ENCODE measurements around the gene ABLIM1. TPM values are rescaled to one million over a fixed set of nuclear protein-coding genes. Genes with fewer than 3 reads are reported as not detected.

ABLIM1 gene
- total RNA-seq, 1 experiment from 2014 or later: 89.4 TPM

DNA sequence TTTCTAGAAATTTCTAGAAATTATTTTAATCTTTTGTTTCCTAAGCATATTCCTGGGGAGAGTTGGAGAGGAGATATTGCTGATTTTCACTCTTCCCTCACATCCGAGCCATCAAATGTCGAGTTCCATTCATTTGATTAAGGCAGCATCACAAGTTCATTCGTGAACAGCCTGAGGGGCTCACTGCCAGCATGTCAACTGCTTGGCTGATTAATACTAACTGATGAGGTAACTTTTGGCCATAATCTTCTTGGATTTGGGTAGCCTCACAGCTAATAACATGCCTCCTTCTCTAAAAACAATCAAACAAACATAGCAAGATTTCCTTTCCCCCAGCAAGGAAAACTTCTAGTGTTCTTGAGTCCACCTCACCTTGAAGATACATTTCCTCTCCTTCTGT lies 166.7 kb downstream of the ABLIM1 start:
- intact Hi-C loops (cut with micrococcal nuclease; ENCODE audit: unreplicated experiment): no loop called here
- H3K4me3 Mint-ChIP-seq (ENCODE audit: low read depth, unreplicated experiment): no peak overlapping the region
- BruUV-seq (replicated peaks): no TSS peak

DNA sequence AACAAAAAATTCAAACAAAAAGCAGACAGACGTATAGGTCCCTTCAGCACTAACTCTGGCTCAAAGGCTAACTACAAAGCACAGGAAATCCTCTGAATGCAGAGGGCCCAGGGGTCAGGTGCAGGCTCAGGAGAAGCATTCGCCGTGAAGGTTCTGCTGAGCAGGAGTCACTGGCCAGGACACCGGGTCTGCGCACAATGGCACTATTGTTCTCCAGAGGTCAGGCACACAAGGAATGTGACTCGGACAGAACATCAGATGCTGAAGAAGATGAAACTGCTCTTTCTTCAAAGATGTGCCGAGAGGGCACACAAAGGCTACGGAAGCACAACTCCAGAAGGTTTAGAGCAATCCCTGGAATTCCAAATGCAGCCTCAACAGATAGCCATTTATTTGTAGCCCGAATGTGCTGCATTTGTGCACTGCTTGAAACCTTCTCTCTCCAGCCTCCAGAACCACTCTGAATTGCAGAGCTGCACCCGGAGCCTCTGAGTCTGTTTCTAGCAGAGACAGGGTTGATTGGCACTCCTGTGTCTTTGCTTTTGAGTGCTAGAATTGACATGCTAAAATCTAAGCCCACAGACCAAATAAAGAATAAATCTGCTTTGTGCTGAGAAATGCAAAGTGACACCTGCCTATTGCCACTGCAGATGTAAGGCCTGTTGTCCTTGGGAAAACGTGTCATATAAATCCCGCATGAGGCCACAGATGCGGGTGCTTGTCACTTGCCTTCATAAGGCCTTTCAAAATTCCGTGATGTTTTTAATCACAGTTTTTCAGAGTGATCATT lies 168.4 kb downstream of the ABLIM1 start:
- no peaks in the 10 kb centered on the region for H3K27me3 Mint-ChIP-seq (ENCODE audit: unreplicated experiment)
- no peaks in the 10 kb centered on the region for H3K36me3 Mint-ChIP-seq (ENCODE audit: insufficient read depth, unreplicated experiment)
- no peak overlapping the region for H3K4me3 Mint-ChIP-seq (ENCODE audit: low read depth, unreplicated experiment)
- H3K27ac Mint-ChIP-seq (ENCODE audit: unreplicated experiment): no peak overlapping the region
- BruUV-seq (replicated peaks): no TSS peak
- DNase-seq: peak; percentile 29
- CTCF ChIA-PET: no interaction called here
- no peaks in the 10 kb centered on the region for H3K9me3 Mint-ChIP-seq (ENCODE audit: low read depth, unreplicated experiment)
- intact Hi-C loops (cut with micrococcal nuclease; ENCODE audit: unreplicated experiment): no loop called here
- peaks cover 8% of the 10 kb centered on the region for H3K4me1 Mint-ChIP-seq (ENCODE audit: low read depth, unreplicated experiment)
- TF ChIP-seq, protein P1, sequence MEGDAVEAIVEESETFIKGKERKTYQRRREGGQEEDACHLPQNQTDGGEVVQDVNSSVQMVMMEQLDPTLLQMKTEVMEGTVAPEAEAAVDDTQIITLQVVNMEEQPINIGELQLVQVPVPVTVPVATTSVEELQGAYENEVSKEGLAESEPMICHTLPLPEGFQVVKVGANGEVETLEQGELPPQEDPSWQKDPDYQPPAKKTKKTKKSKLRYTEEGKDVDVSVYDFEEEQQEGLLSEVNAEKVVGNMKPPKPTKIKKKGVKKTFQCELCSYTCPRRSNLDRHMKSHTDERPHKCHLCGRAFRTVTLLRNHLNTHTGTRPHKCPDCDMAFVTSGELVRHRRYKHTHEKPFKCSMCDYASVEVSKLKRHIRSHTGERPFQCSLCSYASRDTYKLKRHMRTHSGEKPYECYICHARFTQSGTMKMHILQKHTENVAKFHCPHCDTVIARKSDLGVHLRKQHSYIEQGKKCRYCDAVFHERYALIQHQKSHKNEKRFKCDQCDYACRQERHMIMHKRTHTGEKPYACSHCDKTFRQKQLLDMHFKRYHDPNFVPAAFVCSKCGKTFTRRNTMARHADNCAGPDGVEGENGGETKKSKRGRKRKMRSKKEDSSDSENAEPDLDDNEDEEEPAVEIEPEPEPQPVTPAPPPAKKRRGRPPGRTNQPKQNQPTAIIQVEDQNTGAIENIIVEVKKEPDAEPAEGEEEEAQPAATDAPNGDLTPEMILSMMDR (IDR thresholded peaks at IDR 0.05; ENCODE audit: unreplicated experiment): no peak

More for the DNA sequence above, 166.7 kb downstream of the ABLIM1 start:
- DNase-seq: no peak
- Mint-ChIP-seq H3K27ac (ENCODE audit: unreplicated experiment) (no peak overlapping the region), H3K4me1 (ENCODE audit: low read depth, unreplicated experiment) (peaks cover 8% of the 10 kb centered on the region), H3K36me3 (ENCODE audit: insufficient read depth, unreplicated experiment) (no peaks in the 10 kb centered on the region), H3K27me3 (ENCODE audit: unreplicated experiment) (no peaks in the 10 kb centered on the region), H3K9me3 (ENCODE audit: low read depth, unreplicated experiment) (no peaks in the 10 kb centered on the region)
- CTCF ChIA-PET: interaction anchor here (1.2 kb wide), 1 partner anchor 10 kb away, joined by 3 read pairs; no protein-coding TSS in a partner anchor
- TF ChIP-seq, protein P1 (IDR thresholded peaks at IDR 0.05; ENCODE audit: unreplicated experiment): no peak

DNA sequence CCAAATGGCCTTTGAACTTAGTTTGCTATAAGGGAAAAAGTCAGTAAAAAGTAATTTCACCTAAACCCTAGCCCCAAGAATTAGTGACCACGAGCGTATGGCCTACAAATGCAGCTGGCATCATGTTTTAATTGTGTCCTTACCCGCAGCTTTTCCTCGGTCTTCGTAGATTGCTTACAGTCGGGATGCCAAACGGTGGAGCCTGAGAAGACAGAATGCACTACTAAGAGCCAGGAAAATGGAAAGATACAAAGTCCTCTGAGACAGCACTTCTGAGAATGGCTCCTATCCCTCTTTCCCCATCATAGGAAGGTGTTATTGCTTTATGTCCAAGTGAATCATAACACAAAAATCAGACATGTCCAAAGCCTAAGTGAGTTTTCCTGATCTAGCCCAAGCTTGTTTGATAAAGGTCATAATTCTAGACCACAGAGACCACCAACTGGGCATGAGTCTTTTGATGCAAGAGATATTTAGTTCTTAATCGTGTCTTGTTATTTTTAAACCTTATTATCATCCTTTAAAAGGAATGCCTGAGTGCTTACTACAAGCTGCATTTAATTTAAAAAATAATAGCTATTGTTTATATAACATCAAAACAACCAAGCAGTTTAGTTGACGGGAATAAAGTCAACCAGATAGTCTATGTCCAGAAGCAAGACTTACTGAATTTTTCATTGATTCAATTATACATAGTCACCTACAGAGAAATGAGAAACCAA lies 170.1 kb downstream of the ABLIM1 start:
- no peaks in the 10 kb centered on the region for H3K9me3 Mint-ChIP-seq (ENCODE audit: low read depth, unreplicated experiment)
- H3K36me3 Mint-ChIP-seq (ENCODE audit: insufficient read depth, unreplicated experiment): no peaks in the 10 kb centered on the region
- CTCF ChIA-PET: interaction anchor here (1.1 kb wide), 1 partner anchor 16 kb away, joined by 3 read pairs; no protein-coding TSS in a partner anchor
- H3K4me3 Mint-ChIP-seq (ENCODE audit: low read depth, unreplicated experiment): no peak overlapping the region
- DNase-seq: no peak
- BruUV-seq (replicated peaks): no TSS peak
- H3K27ac Mint-ChIP-seq (ENCODE audit: unreplicated experiment): no peak overlapping the region
- TF ChIP-seq, protein P1 (IDR thresholded peaks at IDR 0.05; ENCODE audit: unreplicated experiment): no peak
- no peaks in the 10 kb centered on the region for H3K27me3 Mint-ChIP-seq (ENCODE audit: unreplicated experiment)
- peaks cover 8% of the 10 kb centered on the region for H3K4me1 Mint-ChIP-seq (ENCODE audit: low read depth, unreplicated experiment)
- intact Hi-C loops (cut with micrococcal nuclease; ENCODE audit: unreplicated experiment): no loop called here

- CTCF ChIA-PET: no interaction called here
- intact Hi-C loops (cut with micrococcal nuclease; ENCODE audit: unreplicated experiment): no loop called here
- no peaks in the 10 kb centered on the region for H3K27me3 Mint-ChIP-seq (ENCODE audit: unreplicated experiment)
These were observed 170.9 kb downstream of the ABLIM1 start for GRCh38 chr10:114486938-114487814.

More at GRCh38 chr10:114486938-114487814, 170.9 kb downstream of the ABLIM1 start:
- no peak for DNase-seq
- TF ChIP-seq, protein P1 (IDR thresholded peaks at IDR 0.05; ENCODE audit: unreplicated experiment): no peak
- BruUV-seq (replicated peaks): no TSS peak
- Mint-ChIP-seq H3K4me1 (ENCODE audit: low read depth, unreplicated experiment) (peaks cover 8% of the 10 kb centered on the region), H3K9me3 (ENCODE audit: low read depth, unreplicated experiment) (no peaks in the 10 kb centered on the region), H3K27ac (ENCODE audit: unreplicated experiment) (no peak overlapping the region), H3K36me3 (ENCODE audit: insufficient read depth, unreplicated experiment) (no peaks in the 10 kb centered on the region), H3K4me3 (ENCODE audit: low read depth, unreplicated experiment) (no peak overlapping the region)
